HG03520 (cell line): ENCODE results near the gene ABTB2.
"Not testable (repeated sequence)": the region's sequence is repeated elsewhere in the genome, so short reads cannot be mapped to it uniquely, and the experiment has no call there.

Experiments used
- ATAC-seq: cut with Tn5 transposase; IDR thresholded peaks from one replicate; pipeline ENCODE4 v1.9.1; 2021; ENCODE audit warnings: mild to moderate bottlenecking, moderate library complexity; ENCODE audit not compliant: unreplicated experiment

Gene ABTB2

GRCh38 chr11:34194576-34195335 lies 163.1 kb downstream of the ABTB2 start:
- ATAC-seq: no peak

- ATAC-seq: no peak
Measured at GRCh38 chr11:34192481-34193401, 165.1 kb downstream of the ABTB2 start.

GRCh38 chr11:34191578-34191977 lies 166.2 kb downstream of the ABTB2 start:
- ATAC-seq: no peak

- ATAC-seq: no peak
Measured at GRCh38 chr11:34190192-34191139, 167.3 kb downstream of the ABTB2 start.

GRCh38 chr11:34189191-34189590 lies 168.6 kb downstream of the ABTB2 start:
- no peak for ATAC-seq

GRCh38 chr11:34188181-34188580 lies 169.6 kb downstream of the ABTB2 start:
- ATAC-seq: no peak

GRCh38 chr11:34185926-34186841 lies 171.6 kb downstream of the ABTB2 start:
- no peak for ATAC-seq

GRCh38 chr11:34184505-34185015 lies 173.2 kb downstream of the ABTB2 start:
- no peak for ATAC-seq

- no peak for ATAC-seq
Measured at GRCh38 chr11:34183848-34184391, 173.9 kb downstream of the ABTB2 start.

- no peak for ATAC-seq
Measured at GRCh38 chr11:34182921-34183685, 174.7 kb downstream of the ABTB2 start.

GRCh38 chr11:34182425-34182824 lies 175.4 kb downstream of the ABTB2 start:
- no peak for ATAC-seq

- no peak for ATAC-seq
Measured at GRCh38 chr11:34181856-34182405, 175.9 kb downstream of the ABTB2 start.

- ATAC-seq: no peak
Measured at GRCh38 chr11:34181251-34181650, 176.6 kb downstream of the ABTB2 start.

- not testable (repeated sequence) for ATAC-seq
Measured at GRCh38 chr11:34180814-34181165, 177.0 kb downstream of the ABTB2 start.

GRCh38 chr11:34180040-34180813 lies 177.6 kb downstream of the ABTB2 start:
- no peak for ATAC-seq

GRCh38 chr11:34179026-34179675 lies 178.7 kb downstream of the ABTB2 start:
- no peak for ATAC-seq

- ATAC-seq: no peak
Measured at GRCh38 chr11:34178209-34178821, 179.5 kb downstream of the ABTB2 start.
